GM23248 (cell line): ENCODE results near the gene MBP.

Experiments
- EZH2 ChIP-seq: fragments of 200-600 bp; sonication (generic); IDR thresholded peaks from 2 replicates; pipeline ENCODE4 v1.6.1; 2018; ENCODE audit warnings: antibody characterized with exemption, mild to moderate bottlenecking; ENCODE audit not compliant: insufficient read depth, poor library complexity, severe bottlenecking
- EZH2phosphoT487 ChIP-seq: fragments of 200-600 bp; sonication (generic); IDR thresholded peaks from 2 replicates; pipeline ENCODE4 v1.6.1; 2018; ENCODE audit warnings: antibody characterized with exemption, moderate library complexity, mild to moderate bottlenecking, low read depth; ENCODE audit not compliant: insufficient read depth

- no peak for TF ChIP-seq EZH2
- TF ChIP-seq EZH2phosphoT487: no peak
Measured at GRCh38 chr18:77037567-77037966, 95.0 kb downstream of the MBP start.
